ENCODE results near the gene RPS6KB1.
"Not testable (repeated sequence)": the region's sequence is repeated elsewhere in the genome, so short reads cannot be mapped to it uniquely, and the experiment has no call there.

Gene RPS6KB1

GRCh38 chr17:59962739-59963318 is 69.9 kb downstream of the RPS6KB1 start:
- H3K9me3 ChIP-seq (ENCODE audit: control insufficient read depth, low read length) = no peaks in the 10 kb centered on the region
- H3K4me1 ChIP-seq = no peaks in the 10 kb centered on the region
- no peak overlapping the region for H3K27ac ChIP-seq
- no peaks in the 10 kb centered on the region for H3K36me3 ChIP-seq (ENCODE audit: control insufficient read depth, insufficient read depth, low read length)
- H3K4me3 ChIP-seq (ENCODE audit: low read depth, low read length) = no peak overlapping the region
- H3K4me2 ChIP-seq (ENCODE audit: low read length) = no peak overlapping the region
- H3K79me2 ChIP-seq = no peaks in the 10 kb centered on the region
- H2AFZ ChIP-seq = no peak overlapping the region
- no peak for TF ChIP-seq CTCF (IDR thresholded peaks at IDR 0.05)
- H3K9ac ChIP-seq = no peak overlapping the region
- no peaks in the 10 kb centered on the region for H3K27me3 ChIP-seq (ENCODE audit: control insufficient read depth, insufficient read depth, low read length)

GRCh38 chr17:59963738-59964481 is 71.0 kb downstream of the RPS6KB1 start:
- Histone ChIP-seq H3K4me2 (ENCODE audit: low read length) (peak overlapping the region; percentile 42), H3K79me2 (no peaks in the 10 kb centered on the region), H2AFZ (peak overlapping the region; percentile 96), H3K4me1 (no peaks in the 10 kb centered on the region), H3K9ac (peak overlapping the region; percentile 32), H3K27ac (peak overlapping the region; percentile 78), H3K9me3 (ENCODE audit: control insufficient read depth, low read length) (no peaks in the 10 kb centered on the region), H3K4me3 (ENCODE audit: low read depth, low read length) (peak overlapping the region; percentile 74), H3K27me3 (ENCODE audit: control insufficient read depth, insufficient read depth, low read length) (no peaks in the 10 kb centered on the region), H3K36me3 (ENCODE audit: control insufficient read depth, insufficient read depth, low read length) (no peaks in the 10 kb centered on the region)
- TF ChIP-seq CTCF (IDR thresholded peaks at IDR 0.05) = no peak

- no peaks in the 10 kb centered on the region for H3K36me3 ChIP-seq (ENCODE audit: control insufficient read depth, insufficient read depth, low read length)
- H3K9me3 ChIP-seq (ENCODE audit: control insufficient read depth, low read length) = no peaks in the 10 kb centered on the region
- no peak for TF ChIP-seq CTCF (IDR thresholded peaks at IDR 0.05)
- H2AFZ ChIP-seq = peak within 1 kb of the TSS; percentile 96
- H3K4me3 ChIP-seq (ENCODE audit: low read depth, low read length) = peak within 1 kb of the TSS; percentile 74
- H3K9ac ChIP-seq = peak within 1 kb of the TSS; percentile 32
- no peaks in the 10 kb centered on the region for H3K4me1 ChIP-seq
- H3K79me2 ChIP-seq = no peaks in the 10 kb centered on the region
- H3K4me2 ChIP-seq (ENCODE audit: low read length) = peak within 1 kb of the TSS; percentile 42
- H3K27ac ChIP-seq = peak within 1 kb of the TSS; percentile 78
- H3K27me3 ChIP-seq (ENCODE audit: control insufficient read depth, insufficient read depth, low read length) = no peaks in the 10 kb centered on the region
These were observed 71.8 kb downstream of the RPS6KB1 start, which contains the start of gene RNFT1 for GRCh38 chr17:59964482-59965328. RNFT1 (minus strand) TSS chr17:59964740; CDS start chr17:59964663, 77 bp downstream.

- not testable (repeated sequence) for H3K36me3 ChIP-seq (ENCODE audit: control insufficient read depth, insufficient read depth, low read length); H3K4me1 ChIP-seq; H3K27ac ChIP-seq; H2AFZ ChIP-seq; H3K27me3 ChIP-seq (ENCODE audit: control insufficient read depth, insufficient read depth, low read length); H3K9ac ChIP-seq; H3K4me3 ChIP-seq (ENCODE audit: low read depth, low read length); H3K4me2 ChIP-seq (ENCODE audit: low read length); H3K9me3 ChIP-seq (ENCODE audit: control insufficient read depth, low read length); H3K79me2 ChIP-seq
These were observed 78.8 kb downstream of the RPS6KB1 start for GRCh38 chr17:59971771-59972170.

GRCh38 chr17:59972778-59973177 is 79.9 kb downstream of the RPS6KB1 start:
- Histone ChIP-seq H3K27me3 (ENCODE audit: control insufficient read depth, insufficient read depth, low read length) (no peaks in the 10 kb centered on the region), H3K27ac (no peak overlapping the region), H3K9me3 (ENCODE audit: control insufficient read depth, low read length) (no peaks in the 10 kb centered on the region), H3K4me2 (ENCODE audit: low read length) (no peak overlapping the region), H3K4me3 (ENCODE audit: low read depth, low read length) (no peak overlapping the region), H3K36me3 (ENCODE audit: control insufficient read depth, insufficient read depth, low read length) (no peaks in the 10 kb centered on the region), H3K4me1 (no peaks in the 10 kb centered on the region), H3K9ac (no peak overlapping the region), H2AFZ (no peak overlapping the region), H3K79me2 (no peaks in the 10 kb centered on the region)
- no peak for TF ChIP-seq CTCF (IDR thresholded peaks at IDR 0.05)

GRCh38 chr17:59973483-59973882 is 80.6 kb downstream of the RPS6KB1 start:
- H3K27ac ChIP-seq; H3K4me2 ChIP-seq (ENCODE audit: low read length); H3K4me1 ChIP-seq; H3K9ac ChIP-seq; H3K9me3 ChIP-seq (ENCODE audit: control insufficient read depth, low read length); H3K79me2 ChIP-seq; H2AFZ ChIP-seq; H3K36me3 ChIP-seq (ENCODE audit: control insufficient read depth, insufficient read depth, low read length); H3K4me3 ChIP-seq (ENCODE audit: low read depth, low read length); H3K27me3 ChIP-seq (ENCODE audit: control insufficient read depth, insufficient read depth, low read length): not testable (repeated sequence)

GRCh38 chr17:59975166-59975565 is 82.2 kb downstream of the RPS6KB1 start:
- not testable (repeated sequence) for H3K79me2 ChIP-seq; H3K9ac ChIP-seq; H3K4me3 ChIP-seq (ENCODE audit: low read depth, low read length); H3K36me3 ChIP-seq (ENCODE audit: control insufficient read depth, insufficient read depth, low read length); H3K27ac ChIP-seq; H3K27me3 ChIP-seq (ENCODE audit: control insufficient read depth, insufficient read depth, low read length); H2AFZ ChIP-seq; H3K9me3 ChIP-seq (ENCODE audit: control insufficient read depth, low read length); H3K4me1 ChIP-seq; H3K4me2 ChIP-seq (ENCODE audit: low read length)
